ENCODE results near the gene HLA-DMB.

- TF ChIP-seq CTCF (IDR thresholded peaks at IDR 0.05) (no peak), RAD21 (IDR thresholded peaks at IDR 0.05; ENCODE audit: low read length) (no peak), MXI1 (IDR thresholded peaks at IDR 0.05; ENCODE audit: low read depth, low read length) (no peak), MAX (IDR thresholded peaks at IDR 0.05; ENCODE audit: low read depth) (no peak), CHD2 (IDR thresholded peaks at IDR 0.05; ENCODE audit: low read length, partially characterized antibody) (no peak), EZH2phosphoT487 (IDR thresholded peaks at IDR 0.05; ENCODE audit: borderline replicate concordance, low read depth) (no peak), JUND (IDR thresholded peaks at IDR 0.05) (no peak), USF2 (IDR thresholded peaks at IDR 0.05; ENCODE audit: borderline replicate concordance, low read depth, low read length) (no peak), USF1 (IDR thresholded peaks at IDR 0.05; ENCODE audit: borderline replicate concordance, low read depth) (no peak), POLR2AphosphoS5 (IDR thresholded peaks at IDR 0.05; ENCODE audit: low read depth, low read length) (no peak), YY1 (IDR thresholded peaks at IDR 0.05; ENCODE audit: low read depth) (no peak), GABPA (IDR thresholded peaks at IDR 0.05; ENCODE audit: low read depth) (no peak)
Measured at GRCh38 chr6:32977953-32978324, 37.1 kb upstream of the HLA-DMB start.

All from SK-N-SH (cell line).